Testis (tissue), 3 donors: ENCODE results near the gene FAF1. TPM values are rescaled to one million over a fixed set of nuclear protein-coding genes. Genes with fewer than 3 reads are reported as not detected.

Experiments used
- DNase-seq: peaks from one replicate; pipeline ENCODE4 v3.0.0-alpha.2; 2019
- H3K27ac ChIP-seq, 2 donors: fragments of 200-600 bp; sonication (generic); one replicate each; pipeline ENCODE4 v1.5.1; 2019
- H3K27me3 ChIP-seq: fragments of 200-600 bp; sonication (generic); one replicate; pipeline ENCODE4 v1.5.1; 2019
- H3K36me3 ChIP-seq: fragments of 200-600 bp; sonication (generic); one replicate; pipeline ENCODE4 v1.5.1; 2017; ENCODE audit warnings: low read depth; ENCODE audit errors: missing control alignments
- H3K4me1 ChIP-seq: fragments of 200-600 bp; sonication (generic); one replicate; pipeline ENCODE4 v1.5.1; 2019
- H3K4me3 ChIP-seq, 2 donors: fragments of 200-600 bp; sonication (generic); one replicate each; pipeline ENCODE4 v1.5.1; 2017 to 2019
- H3K9me3 ChIP-seq: fragments of 200-600 bp; sonication (generic); one replicate; pipeline ENCODE4 v1.5.1; 2017
- POLR2A ChIP-seq: fragments of 450-650 bp; IDR thresholded peaks from one replicate; pipeline ENCODE4 v1.6.1; 2017; ENCODE audit warnings: antibody characterized with exemption, mild to moderate bottlenecking, moderate library complexity
- WGBS, 2 donors: methylation state at CpG; one replicate each; pipeline ENCODE4 v1.1.5; 2018; 5-methylcytosine and 5-hydroxymethylcytosine counted together
- intact Hi-C: fragments of 100-400 bp; cut with DNase I; formaldehyde crosslinking; loops from one replicate; pipeline ENCODE4 v1.15.1; 2023; ENCODE audit warnings: low total_unique reads
- polyA plus RNA-seq: library from polyadenylated mRNA; stranded (reverse); fragments of 350-450 nt; fragmentation: Illumina TruSeq; extraction: RNeasy Lipid Tissue Mini Kit (QIAGEN cat#74804); gene quantifications from one replicate; pipeline ENCODE4 v1.2.3, GENCODE V29; 2014; ENCODE audit warnings: low read depth, low replicate concordance; ENCODE audit not compliant: insufficient read depth
- total RNA-seq, 2 donors: library from RNA; depleted of rRNA; stranded (reverse); fragments of >200 nt; gene quantifications; one replicate each; pipeline ENCODE4 v1.2.3, GENCODE V29; 2016
- TF ChIP-seq, protein P1 (sequence below), 3 experiments: fragments of 450-650 bp in 2 of 3; fragments of 200-600 bp in 1 of 3; sonication (generic) in 1 of 3; IDR thresholded peaks; one replicate each; pipeline ENCODE4 v1.5.1; 2016 to 2019; ENCODE audit warnings: antibody characterized with exemption in 3 of 3, mild to moderate bottlenecking in 2 of 3, moderate library complexity in 1 of 3

Gene FAF1
- total and polyA plus RNA-seq, 3 donors from 2014 or later: 46.5 to 236 (median 61.6) TPM

- Histone ChIP-seq H3K4me1 (no peaks in the 10 kb centered on the region), H3K27me3 (no peaks in the 10 kb centered on the region), H3K36me3 (no peaks in the 10 kb centered on the region), H3K27ac (no peak overlapping the region), H3K4me3 (no peak overlapping the region), H3K9me3 (no peaks in the 10 kb centered on the region)
- WGBS, 2 donors: 90 to 93% methylated on average over 4 of the region's 4 CpGs
- no peak for TF ChIP-seq POLR2A
- TF ChIP-seq, protein P1, sequence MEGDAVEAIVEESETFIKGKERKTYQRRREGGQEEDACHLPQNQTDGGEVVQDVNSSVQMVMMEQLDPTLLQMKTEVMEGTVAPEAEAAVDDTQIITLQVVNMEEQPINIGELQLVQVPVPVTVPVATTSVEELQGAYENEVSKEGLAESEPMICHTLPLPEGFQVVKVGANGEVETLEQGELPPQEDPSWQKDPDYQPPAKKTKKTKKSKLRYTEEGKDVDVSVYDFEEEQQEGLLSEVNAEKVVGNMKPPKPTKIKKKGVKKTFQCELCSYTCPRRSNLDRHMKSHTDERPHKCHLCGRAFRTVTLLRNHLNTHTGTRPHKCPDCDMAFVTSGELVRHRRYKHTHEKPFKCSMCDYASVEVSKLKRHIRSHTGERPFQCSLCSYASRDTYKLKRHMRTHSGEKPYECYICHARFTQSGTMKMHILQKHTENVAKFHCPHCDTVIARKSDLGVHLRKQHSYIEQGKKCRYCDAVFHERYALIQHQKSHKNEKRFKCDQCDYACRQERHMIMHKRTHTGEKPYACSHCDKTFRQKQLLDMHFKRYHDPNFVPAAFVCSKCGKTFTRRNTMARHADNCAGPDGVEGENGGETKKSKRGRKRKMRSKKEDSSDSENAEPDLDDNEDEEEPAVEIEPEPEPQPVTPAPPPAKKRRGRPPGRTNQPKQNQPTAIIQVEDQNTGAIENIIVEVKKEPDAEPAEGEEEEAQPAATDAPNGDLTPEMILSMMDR (IDR thresholded peaks at IDR 0.05): no peak
- intact Hi-C loops: no loop called here
- DNase-seq: no peak
These were observed 368.5 kb downstream of the FAF1 start for GRCh38 chr1:50591598-50591997.

DNA sequence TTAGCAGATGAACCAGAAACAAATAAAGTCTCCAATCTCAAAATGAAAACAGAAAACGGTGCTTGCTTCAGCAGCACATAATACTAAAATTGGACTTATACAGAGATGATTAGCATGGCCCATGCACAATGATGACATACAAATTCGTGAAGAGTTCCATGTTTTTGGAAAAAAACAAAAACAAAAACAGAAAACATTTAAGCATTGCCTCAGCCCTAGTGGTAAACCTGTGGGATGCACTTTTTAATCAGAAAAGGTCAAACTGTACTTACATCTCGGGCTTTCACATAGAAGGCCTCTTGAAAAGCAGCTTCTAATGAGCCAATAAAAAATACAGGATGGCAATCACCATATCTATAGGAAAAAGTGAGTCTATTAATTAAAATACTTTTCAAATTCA is 377.7 kb downstream of the FAF1 start:
- WGBS, 2 donors: 90 to 92% methylated on average over 3 of the region's 3 CpGs
- intact Hi-C loops: no loop called here
- DNase-seq: no peak
- Histone ChIP-seq H3K27ac (no peak overlapping the region), H3K27me3 (no peaks in the 10 kb centered on the region), H3K4me1 (no peaks in the 10 kb centered on the region), H3K9me3 (no peaks in the 10 kb centered on the region), H3K36me3 (no peaks in the 10 kb centered on the region), H3K4me3 (no peak overlapping the region)
- TF ChIP-seq, protein P1 (IDR thresholded peaks at IDR 0.05): no peak
- TF ChIP-seq POLR2A: no peak

DNA sequence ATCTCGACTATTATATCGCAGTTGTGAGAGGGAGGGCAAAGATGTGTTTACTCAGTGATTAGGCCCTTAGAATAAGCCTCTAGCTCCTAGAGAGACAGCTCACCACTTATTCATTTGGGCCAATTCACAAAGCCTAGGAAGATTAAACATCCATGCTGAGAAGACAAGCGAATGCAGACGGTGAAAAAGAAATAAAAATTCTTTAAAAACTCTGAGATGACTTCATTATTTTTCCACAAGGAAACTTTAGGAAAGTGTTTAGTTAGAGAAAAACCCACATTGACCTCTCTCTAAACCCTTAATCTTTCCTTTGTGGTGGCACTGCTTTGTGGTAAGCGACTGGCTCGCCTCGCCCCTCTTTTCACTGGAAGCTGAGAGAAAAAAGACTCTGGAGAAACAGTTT is 390.0 kb downstream of the FAF1 start:
- Histone ChIP-seq H3K4me1 (no peaks in the 10 kb centered on the region), H3K4me3 (no peak overlapping the region), H3K27me3 (no peaks in the 10 kb centered on the region), H3K9me3 (no peaks in the 10 kb centered on the region), H3K27ac (no peak overlapping the region), H3K36me3 (no peaks in the 10 kb centered on the region)
- 79 to 81% methylated on average over 7 of the region's 7 CpGs for WGBS, 2 donors
- no peak for DNase-seq
- intact Hi-C loops: no loop called here
- TF ChIP-seq, protein P1 (IDR thresholded peaks at IDR 0.05): no peak
- no peak for TF ChIP-seq POLR2A

- WGBS, 2 donors: 75 to 93% methylated on average over 1 of the region's 1 CpG
- TF ChIP-seq, protein P1 (IDR thresholded peaks at IDR 0.05): no peak
- no peak for TF ChIP-seq POLR2A
- no peak overlapping the region for H3K4me3 ChIP-seq
- H3K9me3 ChIP-seq: no peaks in the 10 kb centered on the region
- H3K4me1 ChIP-seq: no peaks in the 10 kb centered on the region
- no peak for DNase-seq
- intact Hi-C loops: no loop called here
- no peaks in the 10 kb centered on the region for H3K27me3 ChIP-seq
- H3K36me3 ChIP-seq: no peaks in the 10 kb centered on the region
- H3K27ac ChIP-seq: no peak overlapping the region
These were observed 391.3 kb downstream of the FAF1 start for GRCh38 chr1:50568782-50569181.

GRCh38 chr1:50566405-50566804 is 393.7 kb downstream of the FAF1 start:
- intact Hi-C loops: no loop called here

More at GRCh38 chr1:50566405-50566804, 393.7 kb downstream of the FAF1 start:
- DNase-seq: no peak
- no peak overlapping the region for H3K27ac ChIP-seq
- no peaks in the 10 kb centered on the region for H3K27me3 ChIP-seq
- H3K4me1 ChIP-seq: no peaks in the 10 kb centered on the region
- H3K9me3 ChIP-seq: no peaks in the 10 kb centered on the region
- H3K4me3 ChIP-seq: no peak overlapping the region
- WGBS, 2 donors: 86 to 97% methylated on average over 2 of the region's 2 CpGs
- TF ChIP-seq, protein P1 (IDR thresholded peaks at IDR 0.05): no peak
- TF ChIP-seq POLR2A: no peak
- H3K36me3 ChIP-seq: no peaks in the 10 kb centered on the region
